Measurements from ENCODE around the gene HCN4. TPM values are rescaled to one million over a fixed set of nuclear protein-coding genes. Genes with fewer than 3 reads are reported as not detected.

The HCN4 gene
- total RNA-seq, 4 donors from 2014 or later: not detected

DNA sequence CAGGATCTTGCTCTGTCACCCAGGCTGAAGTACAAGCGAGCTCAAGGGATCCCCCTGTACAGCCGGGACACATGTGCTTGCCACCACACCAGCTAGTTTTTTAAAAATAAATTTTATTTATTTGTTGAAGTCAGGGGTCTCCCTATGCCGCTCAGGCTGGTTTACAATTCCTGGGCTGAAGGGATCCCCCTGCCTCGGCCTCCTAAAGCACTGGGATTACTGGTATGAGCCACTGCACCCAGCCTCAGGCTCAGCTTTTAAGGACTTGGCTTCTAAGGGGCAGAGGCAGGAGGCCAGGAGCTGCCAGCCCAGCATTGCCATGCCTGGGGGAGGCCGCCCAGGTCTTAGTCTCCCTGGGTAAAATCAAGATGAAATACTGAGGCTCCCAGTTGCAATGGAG is 37.3 kb downstream of the HCN4 start:
- Histone ChIP-seq H3K4me3 (no peak overlapping the region), H3K9me3 (no peaks in the 10 kb centered on the region), H3K27me3 (peaks cover 0 to 18% (median 0%) of the 10 kb centered on the region in 4 donors), H3K27ac (no peak overlapping the region), H3K36me3 (no peaks in the 10 kb centered on the region), H3K4me1 (no peaks in the 10 kb centered on the region)
- no peak for TF ChIP-seq POLR2A (IDR thresholded peaks at IDR 0.05)
- TF ChIP-seq, protein P1, sequence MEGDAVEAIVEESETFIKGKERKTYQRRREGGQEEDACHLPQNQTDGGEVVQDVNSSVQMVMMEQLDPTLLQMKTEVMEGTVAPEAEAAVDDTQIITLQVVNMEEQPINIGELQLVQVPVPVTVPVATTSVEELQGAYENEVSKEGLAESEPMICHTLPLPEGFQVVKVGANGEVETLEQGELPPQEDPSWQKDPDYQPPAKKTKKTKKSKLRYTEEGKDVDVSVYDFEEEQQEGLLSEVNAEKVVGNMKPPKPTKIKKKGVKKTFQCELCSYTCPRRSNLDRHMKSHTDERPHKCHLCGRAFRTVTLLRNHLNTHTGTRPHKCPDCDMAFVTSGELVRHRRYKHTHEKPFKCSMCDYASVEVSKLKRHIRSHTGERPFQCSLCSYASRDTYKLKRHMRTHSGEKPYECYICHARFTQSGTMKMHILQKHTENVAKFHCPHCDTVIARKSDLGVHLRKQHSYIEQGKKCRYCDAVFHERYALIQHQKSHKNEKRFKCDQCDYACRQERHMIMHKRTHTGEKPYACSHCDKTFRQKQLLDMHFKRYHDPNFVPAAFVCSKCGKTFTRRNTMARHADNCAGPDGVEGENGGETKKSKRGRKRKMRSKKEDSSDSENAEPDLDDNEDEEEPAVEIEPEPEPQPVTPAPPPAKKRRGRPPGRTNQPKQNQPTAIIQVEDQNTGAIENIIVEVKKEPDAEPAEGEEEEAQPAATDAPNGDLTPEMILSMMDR (IDR thresholded peaks at IDR 0.05): no peak
- intact Hi-C loops (cut with DNase I): no loop called here
- DNase-seq: no peak
- WGBS, 2 donors: 72 to 88% methylated on average over 3 to 4 of the region's 5 CpGs

DNA sequence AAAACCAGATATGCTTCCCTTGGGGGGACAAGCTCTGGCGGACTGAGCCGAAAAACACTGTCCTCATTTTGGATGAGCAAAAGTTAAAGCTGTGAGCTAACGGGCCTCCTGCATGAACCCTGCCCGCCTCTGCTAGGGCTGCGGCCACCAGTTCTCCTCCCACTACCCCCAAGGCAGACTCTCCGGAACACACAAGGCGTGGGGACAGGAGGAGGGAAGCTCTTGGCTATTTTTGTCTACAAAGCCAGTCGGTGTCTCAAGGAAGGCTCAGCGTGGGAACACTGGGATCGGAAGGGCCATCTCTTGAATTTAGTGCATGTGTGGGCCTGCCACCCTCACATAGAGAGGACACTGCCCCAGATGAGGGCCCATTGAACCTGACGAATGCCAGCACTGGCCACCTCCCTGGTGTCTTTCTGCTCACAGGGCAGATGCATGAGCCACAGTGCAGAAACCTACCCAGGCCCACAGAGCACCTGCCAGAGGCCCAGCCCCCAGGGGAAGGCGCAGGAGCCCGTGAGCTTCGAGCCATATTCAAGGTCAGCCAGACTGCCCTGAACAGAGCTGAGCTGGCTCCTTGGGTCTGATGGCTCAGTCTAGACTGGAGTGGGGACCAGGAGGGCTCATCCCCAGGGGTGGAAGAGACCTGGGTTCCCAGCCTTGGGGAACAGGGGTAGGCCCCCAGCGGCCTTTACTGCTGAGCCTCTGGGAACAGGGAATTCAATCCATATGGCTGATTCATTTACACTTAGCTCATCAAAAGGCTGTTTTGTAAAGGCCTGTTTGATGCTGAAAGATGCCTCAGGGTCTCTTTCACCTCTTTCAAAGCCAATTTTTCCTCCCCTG is 38.3 kb downstream of the HCN4 start:
- no peaks in the 10 kb centered on the region for H3K36me3 ChIP-seq
- TF ChIP-seq, protein P1 (IDR thresholded peaks at IDR 0.05): no peak
- intact Hi-C loops (cut with DNase I): no loop called here
- H3K27ac ChIP-seq: no peak overlapping the region
- H3K27me3 ChIP-seq: peaks cover 0 to 25% (median 0%) of the 10 kb centered on the region in 4 donors
- H3K4me3 ChIP-seq: no peak overlapping the region
- 77 to 79% methylated on average over 6 to 12 of the region's 15 CpGs for WGBS, 2 donors
- no peaks in the 10 kb centered on the region for H3K9me3 ChIP-seq
- no peak for DNase-seq
- no peaks in the 10 kb centered on the region for H3K4me1 ChIP-seq

DNA sequence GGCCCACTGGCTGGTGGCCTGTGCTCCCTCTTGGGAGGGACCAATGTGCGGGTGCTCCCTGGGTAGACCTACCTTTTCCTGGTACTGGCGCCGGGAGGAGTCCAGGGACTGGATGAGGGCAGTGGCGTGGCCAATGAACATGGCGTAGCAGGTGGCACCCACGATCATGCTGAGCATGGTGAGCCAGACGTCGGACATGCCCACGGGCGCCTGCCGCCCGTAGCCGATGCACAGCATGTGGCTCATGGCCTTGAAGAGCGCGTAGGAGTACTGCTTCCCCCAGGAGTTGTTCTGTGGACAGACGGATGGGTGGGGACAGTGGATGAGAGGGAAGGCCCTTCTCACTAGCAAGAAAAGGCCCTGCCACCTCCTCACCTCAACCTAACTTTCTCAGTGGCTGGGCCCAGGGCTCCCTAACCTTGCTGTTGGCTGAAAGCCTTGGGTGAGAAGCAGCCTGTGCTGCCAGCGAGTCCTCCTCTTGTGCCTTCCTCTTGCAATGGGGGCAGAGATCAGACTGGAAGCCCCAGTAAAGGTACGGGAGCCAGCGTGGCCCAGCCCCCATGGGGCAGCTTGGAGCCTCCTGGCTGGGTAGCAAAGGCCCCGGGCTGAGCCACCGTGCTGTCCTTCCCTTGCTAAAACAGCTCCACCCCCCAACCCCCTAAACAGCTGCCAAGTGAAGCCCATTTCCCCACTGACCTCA is 39.1 kb downstream of the HCN4 start:
- 90 to 94% methylated on average over 3 to 9 of the region's 21 CpGs for WGBS, 2 donors
- no peak for DNase-seq
- intact Hi-C loops (cut with DNase I): no loop called here

DNA sequence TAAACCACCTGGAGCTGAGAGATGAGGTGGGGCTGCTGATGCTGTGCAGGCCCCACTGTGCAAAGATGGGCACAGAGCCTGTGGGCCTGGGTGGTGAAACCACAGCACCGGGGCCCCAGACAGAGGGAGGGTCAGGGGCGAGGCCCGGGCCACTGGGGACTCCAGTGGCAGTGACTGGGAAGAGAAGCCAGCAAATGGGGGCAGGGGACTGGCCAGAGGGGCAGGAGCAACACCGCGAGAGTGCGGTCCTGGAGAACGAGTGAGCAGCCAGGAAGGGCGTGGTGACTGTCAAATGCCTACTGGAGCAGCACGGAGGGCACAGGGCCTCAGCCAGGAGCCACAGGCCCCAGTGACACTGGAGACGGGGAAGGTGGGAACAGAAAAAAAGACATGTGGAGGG is 39.8 kb downstream of the HCN4 start:
- DNase-seq: no peak
- Histone ChIP-seq H3K27ac (no peak overlapping the region), H3K4me3 (no peak overlapping the region), H3K4me1 (no peaks in the 10 kb centered on the region), H3K27me3 (peaks cover 0 to 33% (median 0%) of the 10 kb centered on the region in 4 donors), H3K9me3 (no peaks in the 10 kb centered on the region), H3K36me3 (no peaks in the 10 kb centered on the region)
- WGBS, 2 donors: 68 to 81% methylated on average over 8 to 10 of the region's 10 CpGs
- intact Hi-C loops (cut with DNase I): no loop called here
- TF ChIP-seq POLR2A (IDR thresholded peaks at IDR 0.05): no peak
- TF ChIP-seq, protein P1 (IDR thresholded peaks at IDR 0.05): no peak

More for the DNA sequence above, 39.1 kb downstream of the HCN4 start:
- H3K27ac ChIP-seq: no peak overlapping the region
- peaks cover 0 to 32% (median 0%) of the 10 kb centered on the region in 4 donors for H3K27me3 ChIP-seq
- no peak overlapping the region for H3K4me3 ChIP-seq
- H3K9me3 ChIP-seq: no peaks in the 10 kb centered on the region
- H3K36me3 ChIP-seq: no peaks in the 10 kb centered on the region
- no peaks in the 10 kb centered on the region for H3K4me1 ChIP-seq
- TF ChIP-seq, protein P1 (IDR thresholded peaks at IDR 0.05): no peak
- TF ChIP-seq POLR2A (IDR thresholded peaks at IDR 0.05): no peak

Data from esophagus squamous epithelium (tissue), 5 donors.